HG03108 (cell line): ENCODE measurements around the gene ADI1.

ENCODE experiments used
- ATAC-seq: cut with Tn5 transposase; IDR thresholded peaks from one replicate; pipeline ENCODE4 v1.9.1; 2021; ENCODE audit warnings: moderate library complexity; ENCODE audit not compliant: unreplicated experiment

ADI1 gene

DNA sequence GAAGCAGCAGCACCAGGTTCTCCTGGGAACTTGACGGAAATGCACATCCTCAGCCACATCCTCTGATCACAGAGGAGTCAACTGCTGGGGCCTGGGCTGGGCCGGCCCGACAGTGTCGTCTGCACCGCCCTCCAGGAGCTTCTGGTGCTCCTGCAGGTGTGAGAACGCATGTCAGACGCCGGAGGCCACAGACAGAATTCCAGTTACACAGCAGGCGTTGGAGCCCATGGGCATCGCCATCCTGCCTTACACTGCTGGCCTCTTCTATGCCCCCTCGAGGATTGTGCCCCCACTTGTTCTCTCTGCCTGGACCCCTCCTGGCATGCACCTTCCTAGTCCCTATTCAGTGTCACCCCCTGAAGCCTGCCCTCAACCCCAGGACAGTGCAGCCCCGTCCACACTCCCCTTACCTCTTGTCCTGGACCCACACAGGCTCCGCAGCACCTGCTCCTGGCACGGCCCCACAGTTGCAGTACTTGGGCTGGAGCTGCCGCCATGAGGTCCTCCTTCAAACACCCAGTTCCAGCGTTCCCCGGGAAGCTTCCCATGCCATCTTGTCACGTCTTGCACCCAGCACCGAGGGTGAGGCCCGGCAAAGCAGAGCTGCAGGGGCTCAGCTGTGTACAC is 37.5 kb downstream of the ADI1 start:
- ATAC-seq = no peak

DNA sequence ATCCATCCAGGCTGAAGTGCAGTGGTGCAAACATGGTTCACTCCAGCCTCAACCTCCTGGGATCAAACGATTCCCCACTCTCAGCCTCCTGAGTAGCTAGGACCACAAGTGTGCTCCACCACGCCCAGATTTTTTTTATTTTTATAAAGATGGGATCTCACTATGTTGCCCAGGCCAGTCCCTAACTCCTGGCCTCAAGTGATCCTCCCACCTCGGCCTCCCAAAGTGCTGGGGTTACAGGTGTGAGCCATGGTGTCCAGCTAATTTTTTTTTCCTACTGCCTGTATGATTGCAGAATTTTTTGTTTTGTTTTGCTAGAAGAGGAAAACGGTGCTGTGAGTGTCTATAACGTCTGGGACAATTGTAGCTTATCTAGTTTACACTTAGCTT is 38.3 kb downstream of the ADI1 start:
- no peak for ATAC-seq

DNA sequence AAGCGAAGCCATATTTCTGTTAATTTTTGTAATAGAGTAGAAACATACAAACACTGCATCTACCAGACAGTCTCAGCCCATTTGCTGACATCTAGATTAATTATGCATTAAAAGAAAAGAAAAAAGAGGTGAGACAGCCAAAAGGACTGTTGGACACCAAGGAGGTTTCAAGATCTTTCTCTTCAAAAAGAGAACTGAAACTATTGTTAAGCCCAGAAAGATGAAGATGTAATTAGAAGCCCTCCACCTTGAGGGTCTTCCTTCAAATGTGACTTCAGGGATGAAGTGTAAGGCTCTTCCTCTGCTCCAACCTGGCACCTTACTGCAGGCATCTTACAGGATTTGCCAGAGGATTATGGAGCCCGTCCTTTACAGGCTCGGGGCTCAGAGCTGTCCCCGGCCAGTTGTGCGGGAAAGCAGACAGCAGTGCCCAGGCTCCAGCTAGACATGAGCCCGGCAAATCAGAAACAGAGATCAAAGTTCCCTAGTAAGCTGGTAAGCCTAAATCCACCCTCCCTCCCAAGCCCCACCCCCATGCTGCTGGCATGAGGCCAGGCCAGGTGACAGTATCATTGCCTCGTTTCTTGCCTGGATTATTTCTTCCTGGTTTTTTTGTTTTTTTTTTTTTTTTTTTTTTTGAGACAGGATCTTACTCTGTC is 38.9 kb downstream of the ADI1 start:
- no peak for ATAC-seq

DNA sequence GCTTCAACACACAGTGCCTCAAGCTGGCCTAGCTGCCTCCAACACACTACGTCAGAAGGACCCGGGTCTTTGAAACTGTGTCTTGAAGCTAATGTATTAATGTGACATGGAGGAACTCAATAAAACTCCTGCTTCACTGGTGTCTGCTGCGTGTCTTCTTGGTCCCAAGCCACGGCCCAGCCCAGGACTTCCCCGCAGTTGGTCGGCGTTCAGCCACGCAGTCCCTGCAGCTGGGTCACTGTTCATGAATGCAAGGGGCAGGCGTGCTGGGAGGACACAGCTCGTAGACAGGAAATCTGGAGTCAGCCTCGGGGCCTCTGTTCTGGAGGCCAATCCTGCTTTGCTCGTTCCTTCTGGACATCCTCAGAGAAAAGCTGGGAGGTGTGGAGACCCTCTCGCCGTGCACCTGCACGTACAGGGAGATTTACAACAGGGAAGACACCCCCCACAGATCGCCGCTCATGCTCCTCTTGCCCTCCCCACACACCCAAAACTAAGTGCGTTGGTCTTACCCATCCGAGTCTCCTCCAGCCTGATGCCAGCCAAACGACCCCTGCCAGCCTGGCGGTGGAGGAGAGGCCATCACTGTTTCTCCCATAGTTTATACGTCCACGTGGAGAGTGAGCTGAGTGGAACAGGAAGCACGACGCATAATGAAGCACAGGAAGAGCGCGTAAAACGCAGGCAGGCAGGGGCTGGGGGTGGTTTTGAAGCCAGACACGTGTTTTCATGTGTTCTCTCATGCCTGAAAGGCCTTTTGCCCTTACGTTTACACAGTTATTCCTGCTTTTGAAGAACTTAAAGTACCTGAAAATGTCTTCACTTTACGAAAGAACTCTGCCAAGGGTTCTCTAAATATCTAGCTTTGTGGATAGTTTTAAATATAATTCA is 39.7 kb downstream of the ADI1 start:
- ATAC-seq = no peak

DNA sequence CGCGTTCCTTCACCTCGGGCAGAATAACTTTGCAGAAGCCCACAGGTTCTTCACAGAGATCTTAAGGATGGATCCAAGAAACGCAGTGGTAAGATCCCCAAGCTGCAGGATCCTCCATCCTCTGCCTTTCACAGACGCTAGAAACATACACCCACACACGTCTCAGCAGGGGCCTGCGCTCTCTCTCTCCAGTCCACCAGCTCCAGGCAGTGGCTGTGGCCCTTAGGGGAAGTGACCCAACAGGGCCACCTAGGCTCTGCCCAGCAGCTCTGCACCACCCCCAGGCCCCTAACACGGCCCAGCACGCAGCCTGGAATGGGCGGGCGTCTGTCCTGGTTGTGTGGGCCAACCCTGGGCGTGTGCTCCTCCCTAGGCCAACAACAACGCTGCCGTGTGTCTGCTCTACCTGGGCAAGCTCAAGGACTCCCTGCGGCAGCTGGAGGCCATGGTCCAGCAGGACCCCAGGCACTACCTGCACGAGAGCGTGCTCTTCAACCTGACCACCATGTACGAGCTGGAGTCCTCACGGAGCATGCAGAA is 40.4 kb downstream of the ADI1 start:
- ATAC-seq = no peak

DNA sequence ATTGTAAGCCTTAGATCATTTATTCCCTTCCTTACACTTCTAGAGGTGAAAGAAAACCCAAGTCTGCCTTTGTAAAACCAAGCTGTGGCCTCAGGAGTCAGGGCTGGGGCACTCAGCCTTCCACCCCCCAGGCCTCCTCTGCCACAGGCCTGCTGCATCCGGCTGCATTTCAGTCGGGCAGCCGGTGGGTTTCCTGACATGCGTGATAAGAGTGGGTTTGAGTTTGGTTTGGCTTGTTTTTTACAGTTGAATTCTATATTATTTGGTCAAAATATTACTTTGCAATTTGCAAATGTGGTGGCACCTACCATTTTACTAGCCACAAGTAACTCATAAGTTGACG is 42.4 kb downstream of the ADI1 start:
- ATAC-seq = no peak

DNA sequence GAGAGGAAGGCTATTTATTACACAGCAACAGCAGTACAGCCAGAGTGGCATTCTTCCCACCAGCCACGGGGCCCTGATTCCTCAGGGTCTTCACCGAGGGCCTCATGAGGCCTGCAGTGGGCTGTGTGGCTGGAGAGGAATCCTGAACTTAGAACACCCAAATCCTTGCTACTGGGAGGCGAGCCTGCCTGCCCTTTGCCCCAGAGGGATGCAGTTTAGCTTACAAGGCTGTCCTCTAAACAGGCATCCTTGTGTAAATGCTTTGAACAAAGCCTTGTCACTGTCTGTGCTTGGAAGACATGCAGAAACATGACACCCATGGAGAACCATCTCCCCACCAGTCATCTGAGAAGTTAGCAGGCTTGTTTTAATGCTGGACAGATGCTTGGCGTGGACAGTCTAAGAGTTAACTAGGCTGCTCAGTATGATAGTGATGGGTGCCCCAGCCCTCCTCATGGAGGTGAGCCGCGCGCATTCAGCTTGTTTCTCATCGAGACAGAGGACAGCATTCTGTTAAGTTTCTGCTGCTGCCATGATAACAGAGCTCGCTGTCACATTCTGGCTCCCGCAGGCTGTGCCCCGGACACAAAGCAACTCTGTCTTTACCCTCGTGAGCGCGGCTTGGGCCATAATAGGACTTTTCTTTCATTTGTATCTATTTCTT is 42.9 kb downstream of the ADI1 start:
- ATAC-seq = no peak

DNA sequence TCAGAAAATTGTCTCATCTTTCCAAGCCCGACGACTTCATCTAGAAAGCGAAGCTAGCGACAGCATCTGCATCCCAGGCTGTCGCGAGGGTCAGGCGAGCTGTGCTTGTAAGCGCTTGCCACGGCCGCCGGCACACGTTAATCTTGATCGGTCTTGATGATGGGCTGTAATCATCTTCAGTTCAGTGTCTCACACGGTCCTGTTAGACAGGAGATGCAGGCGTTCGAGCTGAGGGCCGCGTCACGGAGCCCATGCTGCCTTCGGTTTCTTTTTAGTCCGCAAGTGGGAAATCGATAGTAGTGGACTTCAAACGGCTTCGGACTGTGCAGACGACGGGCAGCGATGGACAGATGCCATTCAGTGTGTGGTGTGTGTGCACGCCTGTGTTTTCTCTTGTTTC is 43.6 kb downstream of the ADI1 start:
- no peak for ATAC-seq

DNA sequence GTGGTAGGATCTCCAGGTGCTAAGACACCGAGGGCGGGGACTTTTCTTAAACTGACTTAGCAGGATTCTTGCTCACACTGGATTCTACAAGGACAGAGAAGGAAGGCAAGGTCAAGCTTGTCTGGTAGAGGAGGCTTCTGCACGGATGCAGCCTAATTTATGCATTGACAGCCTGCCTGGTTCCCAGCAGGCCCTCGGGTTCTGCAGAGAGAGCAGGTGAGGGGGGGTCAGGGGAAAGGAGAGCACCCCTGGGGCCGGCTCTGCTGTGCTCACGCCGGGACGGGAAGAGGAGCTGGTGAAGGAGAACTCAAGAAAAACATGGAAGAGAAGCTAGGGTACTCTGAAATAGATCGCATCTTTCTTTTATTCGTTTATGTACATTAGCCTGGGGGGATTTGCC is 46.4 kb downstream of the ADI1 start:
- no peak for ATAC-seq

DNA sequence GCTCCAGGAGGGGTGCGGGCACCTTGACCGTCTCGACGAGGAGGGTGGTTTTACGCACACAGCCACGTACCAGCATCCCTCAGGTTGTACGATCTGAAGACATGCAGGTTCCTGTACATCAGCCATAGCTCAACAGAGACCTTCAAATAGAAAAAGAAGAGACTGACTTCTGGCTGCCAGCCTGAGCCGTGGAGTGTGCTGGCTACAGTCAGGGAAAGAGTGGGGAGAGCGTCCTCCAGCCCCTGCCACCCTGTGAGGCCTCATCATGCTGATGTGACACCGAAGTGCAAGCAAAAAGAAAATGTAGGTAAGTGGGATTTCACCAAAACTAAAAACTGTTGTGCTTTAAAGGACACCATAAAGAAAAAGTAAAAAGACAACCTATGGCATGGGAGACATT is 47.0 kb downstream of the ADI1 start:
- ATAC-seq = no peak

DNA sequence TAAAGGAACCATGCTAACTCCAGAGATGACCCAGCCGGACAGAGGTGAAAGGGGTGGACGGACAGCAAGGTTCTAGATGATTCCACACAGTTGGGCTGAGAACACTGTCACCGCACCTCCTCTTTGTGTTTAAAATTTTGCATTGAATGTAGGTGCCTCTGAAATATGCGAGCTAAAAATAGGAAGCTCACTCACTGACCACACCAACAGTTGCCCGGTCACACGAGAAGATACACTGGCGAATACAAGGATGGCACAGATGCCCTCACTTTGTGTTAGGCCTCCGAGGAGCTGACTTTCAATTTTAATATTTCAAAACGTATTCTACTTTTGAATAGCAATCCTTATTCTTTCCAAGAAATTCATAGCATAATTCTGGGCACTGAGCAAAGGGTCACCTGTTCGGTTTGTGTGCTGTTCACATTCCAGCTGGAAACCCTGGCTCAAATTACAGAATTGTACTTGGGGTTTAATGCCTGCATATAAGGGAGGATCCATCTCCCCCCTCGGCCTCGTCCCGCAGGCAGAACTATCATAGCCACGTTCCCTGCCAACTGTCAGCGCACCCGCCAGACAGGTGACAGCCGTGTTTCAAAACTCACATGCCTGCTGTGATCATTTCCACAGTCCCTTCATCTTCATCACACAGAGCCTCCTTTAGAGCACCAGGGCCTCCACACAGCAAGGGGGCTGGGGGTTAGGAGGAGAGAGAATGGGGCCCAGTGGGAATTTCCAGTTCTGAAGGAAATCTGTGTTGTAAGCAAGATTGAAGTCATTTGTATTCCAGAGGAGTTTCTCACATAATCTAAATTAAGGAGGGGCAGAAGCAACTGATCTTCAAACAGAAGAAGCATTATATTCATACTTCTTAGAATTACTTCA is 48.2 kb downstream of the ADI1 start:
- ATAC-seq = no peak

DNA sequence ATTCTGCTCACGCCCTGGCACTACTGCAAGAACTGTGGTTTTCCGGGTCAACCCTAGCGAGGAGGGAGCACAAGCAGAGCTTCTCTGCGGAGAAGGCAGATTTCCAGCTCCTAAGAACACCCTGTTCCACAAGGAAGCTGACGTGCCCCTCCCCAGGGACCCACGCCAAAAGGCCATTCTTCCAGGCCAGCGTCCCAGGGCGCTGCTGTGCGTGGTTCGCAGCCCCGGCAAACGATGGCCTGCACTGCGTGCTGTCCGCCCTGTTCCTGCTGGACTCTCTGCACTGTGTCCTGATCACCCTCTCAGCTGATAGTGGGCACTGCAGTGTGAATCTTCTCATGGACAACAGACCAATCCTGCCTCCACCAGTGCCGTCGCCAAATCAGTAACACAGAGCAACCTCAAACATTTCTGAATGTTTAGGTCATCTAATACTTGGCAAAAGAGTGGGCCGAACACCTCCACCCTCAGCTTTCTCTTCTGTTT is 49.1 kb downstream of the ADI1 start:
- no peak for ATAC-seq

DNA sequence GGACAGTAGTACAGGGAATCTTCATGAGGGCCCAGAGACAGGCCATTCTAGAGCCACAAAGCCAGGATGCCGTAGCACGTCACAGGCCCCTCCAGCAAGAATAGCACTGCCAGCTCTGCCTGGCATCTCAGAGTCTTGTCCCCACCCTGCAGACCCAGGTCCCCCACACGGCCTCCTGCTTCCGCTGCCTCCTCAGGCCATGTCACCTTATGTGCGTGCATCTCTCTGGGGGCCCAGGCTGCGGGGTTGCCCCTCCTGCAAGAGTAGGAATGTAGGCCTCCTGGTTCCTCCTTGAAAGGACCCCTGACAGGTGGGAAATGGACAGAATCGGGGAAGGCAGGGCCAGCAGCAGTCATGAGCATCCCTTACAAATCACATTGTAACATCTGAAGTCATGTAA is 49.8 kb downstream of the ADI1 start:
- no peak for ATAC-seq

DNA sequence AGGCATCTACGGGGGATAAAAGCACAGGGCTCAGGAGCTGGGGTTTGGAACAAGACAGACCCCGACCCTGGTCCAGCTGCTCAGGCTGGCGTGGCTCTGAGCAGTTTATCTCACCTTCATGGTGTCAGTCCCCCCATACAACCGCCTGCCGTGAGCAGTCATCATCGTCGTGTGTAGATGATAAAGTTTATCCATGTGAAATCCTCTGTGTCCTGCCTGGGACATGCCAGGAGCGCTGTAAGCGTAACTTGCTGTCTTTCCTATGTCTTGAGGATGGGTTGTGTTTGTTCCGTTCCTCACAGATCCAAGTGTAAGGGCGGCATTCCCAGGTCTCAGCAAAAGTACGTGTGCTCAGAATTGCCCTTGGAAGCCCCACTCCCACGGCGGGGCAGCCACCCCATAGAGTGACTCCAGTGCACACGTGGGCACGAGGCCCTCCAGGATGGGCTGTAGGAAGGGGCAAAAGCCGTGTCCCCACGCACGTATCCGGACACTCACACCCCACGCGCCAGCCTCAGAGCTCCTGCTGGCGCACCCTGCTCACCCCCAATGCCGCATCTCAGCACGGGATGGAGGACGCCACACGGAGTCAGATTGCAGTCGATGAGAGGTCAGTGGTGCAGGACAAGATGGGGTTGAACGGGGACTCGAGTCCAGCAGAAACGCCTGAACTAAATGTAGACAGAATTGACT is 50.9 kb downstream of the ADI1 start:
- no peak for ATAC-seq

DNA sequence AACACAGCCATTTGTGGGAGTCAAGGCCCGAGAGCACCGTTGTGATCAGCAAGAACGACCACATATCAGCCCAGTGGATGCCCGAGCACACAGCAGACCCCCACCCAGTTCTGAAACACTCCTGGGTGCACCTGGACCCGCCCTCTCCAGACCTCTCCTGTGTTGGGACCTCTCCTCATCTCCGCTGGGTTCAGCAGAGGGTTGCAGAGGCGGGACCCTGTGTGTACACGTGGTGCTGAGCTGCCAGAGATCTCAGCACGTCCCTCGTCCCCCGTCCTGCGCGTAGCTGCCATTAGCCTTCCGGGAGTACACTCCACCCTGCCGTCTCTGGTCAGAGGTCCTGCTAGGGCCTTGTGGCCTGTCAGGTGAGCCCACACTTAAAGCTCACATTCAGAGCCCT is 51.7 kb downstream of the ADI1 start:
- ATAC-seq = no peak

DNA sequence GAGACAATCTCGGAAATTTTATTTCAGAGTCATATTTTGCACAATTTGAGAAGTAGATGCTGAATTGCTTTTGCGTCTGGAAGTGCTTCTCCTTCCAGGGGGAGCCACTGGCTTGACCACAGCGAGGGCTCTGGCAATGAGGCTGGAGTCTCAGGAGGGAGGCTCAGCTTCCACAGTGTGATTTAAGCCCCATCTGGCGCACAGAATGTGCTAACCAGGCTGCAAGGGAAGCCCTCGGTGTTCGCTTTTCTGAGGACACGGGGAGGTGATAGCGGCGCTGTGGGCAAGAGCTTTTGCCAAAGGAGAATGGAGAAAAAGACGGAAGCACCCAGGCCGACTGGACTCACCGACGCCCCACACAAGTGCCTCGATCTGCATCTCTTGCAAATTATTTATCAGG is 52.4 kb downstream of the ADI1 start:
- no peak for ATAC-seq

DNA sequence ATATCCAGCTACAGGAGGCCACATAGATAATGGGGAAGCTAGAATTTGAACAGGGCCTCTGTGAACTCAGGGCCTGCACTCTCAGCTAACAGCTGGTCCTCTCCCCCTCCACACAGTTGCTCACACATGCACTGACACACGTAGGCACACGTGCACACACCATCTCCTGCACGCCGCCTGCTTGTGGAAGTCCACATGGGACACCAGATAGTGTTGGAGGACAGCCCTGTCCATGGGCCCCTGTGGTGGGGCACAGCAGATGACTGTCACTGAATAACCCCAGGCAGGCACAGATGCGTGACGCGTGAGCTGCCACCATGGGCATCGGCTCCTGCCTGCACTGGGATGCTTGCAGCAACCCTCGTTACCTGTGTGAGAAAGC is 52.9 kb downstream of the ADI1 start:
- no peak for ATAC-seq

DNA sequence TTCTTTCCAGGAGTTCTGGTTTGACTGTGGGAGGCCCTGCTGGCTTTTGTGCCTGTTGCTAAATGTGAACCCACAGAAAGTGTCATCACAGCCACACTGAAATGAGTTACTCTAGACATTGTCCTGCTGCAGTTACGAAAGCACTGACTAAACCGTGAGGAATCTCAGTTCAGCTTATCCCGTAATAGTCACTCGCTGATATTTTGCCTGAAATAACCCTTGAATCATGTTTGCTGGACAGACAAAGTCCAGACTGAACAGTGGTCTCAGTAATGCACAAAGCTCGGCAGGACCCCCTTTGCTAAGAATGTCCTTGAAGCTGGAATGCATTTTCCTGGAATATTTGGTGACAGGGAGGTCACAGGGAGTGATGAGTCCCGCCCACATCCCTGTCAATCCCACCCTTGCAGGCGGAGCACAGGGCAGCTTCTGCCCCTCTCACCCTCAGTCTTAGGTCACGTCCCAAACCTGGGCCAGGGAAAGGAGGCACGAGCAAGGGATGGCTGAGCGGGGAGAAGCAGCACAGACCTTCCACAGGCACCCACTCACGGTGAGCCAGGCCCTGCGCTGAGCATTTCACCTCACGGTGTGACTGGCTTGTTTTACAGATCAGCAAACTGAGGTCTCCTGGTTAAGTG is 53.4 kb downstream of the ADI1 start:
- no peak for ATAC-seq

DNA sequence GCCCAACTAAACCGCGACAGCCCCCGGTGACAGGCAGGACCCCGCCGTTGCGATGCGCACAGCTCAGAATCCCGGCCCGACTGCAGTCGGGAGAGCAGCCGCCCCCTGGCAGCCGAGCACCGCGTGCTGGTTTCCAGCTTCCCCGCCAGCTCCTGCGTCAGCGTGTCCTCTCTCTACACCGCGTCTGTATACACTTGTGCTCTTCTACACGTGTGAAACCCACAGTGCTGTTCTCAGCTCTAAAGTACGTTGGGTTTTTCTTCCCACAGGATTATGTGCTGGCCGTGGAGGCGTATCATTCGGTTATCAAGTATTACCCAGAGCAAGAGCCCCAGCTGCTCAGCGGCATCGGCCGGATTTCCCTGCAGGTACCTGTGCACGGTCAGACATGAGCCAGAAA is 54.0 kb downstream of the ADI1 start:
- no peak for ATAC-seq
